ENCODE data around the gene ENTHD1.

ENTHD1 gene

DNA sequence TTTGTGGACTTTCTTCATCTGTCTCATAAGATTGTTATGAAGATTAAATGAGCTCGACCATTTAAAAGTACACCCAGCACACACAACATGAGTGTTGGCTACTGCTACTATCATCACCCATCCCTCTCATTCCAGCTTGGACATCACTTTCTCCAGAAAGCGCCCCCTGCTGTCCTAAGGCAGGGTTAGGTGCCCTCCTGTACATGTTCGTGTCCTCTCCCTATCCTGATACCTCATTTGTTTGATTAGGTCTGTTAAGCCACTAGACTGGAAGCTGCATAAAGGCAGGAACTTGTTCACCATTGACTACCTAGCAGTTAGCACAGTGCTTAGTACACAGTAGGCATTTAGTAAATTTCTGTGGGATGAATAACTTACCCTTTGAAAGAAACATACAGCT lies 85.5 kb downstream of the ENTHD1 start:
- DNase-seq, result peak; percentile 15
- Histone ChIP-seq H3K27ac (ENCODE audit: low read length) (no peak overlapping the region), H4K20me1 (ENCODE audit: insufficient read depth, low read length) (no peaks in the 10 kb centered on the region), H3K27me3 (ENCODE audit: insufficient read depth, low read length, poor library complexity) (no peaks in the 10 kb centered on the region), H3K4me3 (ENCODE audit: low read depth in 1 of 2, low read length in 2 of 2) (no peak overlapping the region), H3K9ac (ENCODE audit: low read depth, low read length) (no peak overlapping the region), H2AFZ (ENCODE audit: low read depth, low read length) (no peak overlapping the region), H3K36me3 (ENCODE audit: insufficient read depth, low read length) (no peaks in the 10 kb centered on the region), H3K4me1 (ENCODE audit: insufficient read depth, low read length) (no peaks in the 10 kb centered on the region), H3K9me3 (ENCODE audit: insufficient read depth, low read length, severe bottlenecking) (no peaks in the 10 kb centered on the region), H3K79me2 (ENCODE audit: insufficient read depth, low read length) (no peaks in the 10 kb centered on the region), H3K4me2 (ENCODE audit: insufficient read depth, low read length) (no peak overlapping the region)
- TF ChIP-seq EZH2 (IDR thresholded peaks at IDR 0.05; ENCODE audit: borderline replicate concordance, low read depth, low read length, severe bottlenecking), result no peak
- TF ChIP-seq, protein P1, sequence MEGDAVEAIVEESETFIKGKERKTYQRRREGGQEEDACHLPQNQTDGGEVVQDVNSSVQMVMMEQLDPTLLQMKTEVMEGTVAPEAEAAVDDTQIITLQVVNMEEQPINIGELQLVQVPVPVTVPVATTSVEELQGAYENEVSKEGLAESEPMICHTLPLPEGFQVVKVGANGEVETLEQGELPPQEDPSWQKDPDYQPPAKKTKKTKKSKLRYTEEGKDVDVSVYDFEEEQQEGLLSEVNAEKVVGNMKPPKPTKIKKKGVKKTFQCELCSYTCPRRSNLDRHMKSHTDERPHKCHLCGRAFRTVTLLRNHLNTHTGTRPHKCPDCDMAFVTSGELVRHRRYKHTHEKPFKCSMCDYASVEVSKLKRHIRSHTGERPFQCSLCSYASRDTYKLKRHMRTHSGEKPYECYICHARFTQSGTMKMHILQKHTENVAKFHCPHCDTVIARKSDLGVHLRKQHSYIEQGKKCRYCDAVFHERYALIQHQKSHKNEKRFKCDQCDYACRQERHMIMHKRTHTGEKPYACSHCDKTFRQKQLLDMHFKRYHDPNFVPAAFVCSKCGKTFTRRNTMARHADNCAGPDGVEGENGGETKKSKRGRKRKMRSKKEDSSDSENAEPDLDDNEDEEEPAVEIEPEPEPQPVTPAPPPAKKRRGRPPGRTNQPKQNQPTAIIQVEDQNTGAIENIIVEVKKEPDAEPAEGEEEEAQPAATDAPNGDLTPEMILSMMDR (IDR thresholded peaks at IDR 0.05; ENCODE audit: borderline replicate concordance, extremely low read depth, low read length, poor library complexity, severe bottlenecking), result peak; percentile 47
- no peak for ATAC-seq (ENCODE audit: insufficient read depth, low read depth)

DNA sequence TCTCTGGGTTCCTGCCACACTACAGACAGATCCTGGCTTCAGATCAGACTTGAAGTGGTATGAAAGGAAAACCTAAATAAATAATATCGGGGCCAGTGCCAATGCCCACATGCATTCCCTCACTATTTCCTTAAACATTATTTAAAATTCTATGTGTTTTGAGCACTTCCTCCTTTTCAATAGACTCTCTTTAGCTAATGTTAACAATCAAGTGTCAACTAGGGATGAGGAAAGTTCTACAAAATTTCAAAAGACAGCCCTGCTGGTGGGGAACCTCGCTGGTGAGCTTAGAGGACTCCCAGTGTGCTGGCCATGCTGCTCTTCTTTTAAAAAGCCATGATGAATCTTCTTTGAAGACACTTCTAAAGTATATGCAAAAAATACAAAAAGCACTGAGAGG lies 87.5 kb downstream of the ENTHD1 start:
- no peaks in the 10 kb centered on the region for H4K20me1 ChIP-seq (ENCODE audit: insufficient read depth, low read length)
- H3K27ac ChIP-seq (ENCODE audit: low read length), result no peak overlapping the region
- H3K9ac ChIP-seq (ENCODE audit: low read depth, low read length), result no peak overlapping the region
- no peaks in the 10 kb centered on the region for H3K4me1 ChIP-seq (ENCODE audit: insufficient read depth, low read length)
- H3K4me2 ChIP-seq (ENCODE audit: insufficient read depth, low read length), result no peak overlapping the region
- DNase-seq, result no peak
- no peak for ATAC-seq (ENCODE audit: insufficient read depth, low read depth)
- H3K27me3 ChIP-seq (ENCODE audit: insufficient read depth, low read length, poor library complexity), result no peaks in the 10 kb centered on the region
- no peak overlapping the region for H2AFZ ChIP-seq (ENCODE audit: low read depth, low read length)
- H3K4me3 ChIP-seq (ENCODE audit: low read depth in 1 of 2, low read length in 2 of 2), result no peak overlapping the region
- no peaks in the 10 kb centered on the region for H3K9me3 ChIP-seq (ENCODE audit: insufficient read depth, low read length, severe bottlenecking)
- H3K79me2 ChIP-seq (ENCODE audit: insufficient read depth, low read length), result no peaks in the 10 kb centered on the region
- no peaks in the 10 kb centered on the region for H3K36me3 ChIP-seq (ENCODE audit: insufficient read depth, low read length)
- TF ChIP-seq, protein P1 (IDR thresholded peaks at IDR 0.05; ENCODE audit: borderline replicate concordance, extremely low read depth, low read length, poor library complexity, severe bottlenecking), result no peak
- TF ChIP-seq EZH2 (IDR thresholded peaks at IDR 0.05; ENCODE audit: borderline replicate concordance, low read depth, low read length, severe bottlenecking), result no peak

DNA sequence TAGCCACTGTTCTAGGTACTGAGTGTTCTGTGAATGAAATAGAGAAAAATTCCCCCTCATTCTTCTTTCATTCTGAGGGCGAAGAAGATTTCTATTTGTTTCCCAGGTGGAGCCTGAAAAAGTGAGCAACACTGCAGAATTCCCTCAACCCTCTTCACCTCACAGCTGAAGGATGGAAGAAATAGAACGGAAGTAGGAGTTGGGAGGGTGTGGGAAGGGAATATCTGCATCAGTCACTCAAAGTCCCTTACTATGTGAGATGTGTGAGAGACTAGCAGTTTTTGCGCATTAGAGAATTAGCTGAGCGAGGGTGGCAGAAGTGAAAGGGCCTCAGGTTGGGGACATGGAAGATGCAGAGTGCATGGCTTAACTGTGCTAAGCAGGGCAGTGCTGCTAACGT lies 88.4 kb downstream of the ENTHD1 start:
- DNase-seq, result no peak
- Histone ChIP-seq H3K9me3 (ENCODE audit: insufficient read depth, low read length, severe bottlenecking) (no peaks in the 10 kb centered on the region), H3K4me2 (ENCODE audit: insufficient read depth, low read length) (no peak overlapping the region), H3K27ac (ENCODE audit: low read length) (no peak overlapping the region), H2AFZ (ENCODE audit: low read depth, low read length) (no peak overlapping the region), H3K9ac (ENCODE audit: low read depth, low read length) (no peak overlapping the region), H3K79me2 (ENCODE audit: insufficient read depth, low read length) (no peaks in the 10 kb centered on the region), H3K27me3 (ENCODE audit: insufficient read depth, low read length, poor library complexity) (no peaks in the 10 kb centered on the region), H4K20me1 (ENCODE audit: insufficient read depth, low read length) (no peaks in the 10 kb centered on the region), H3K36me3 (ENCODE audit: insufficient read depth, low read length) (no peaks in the 10 kb centered on the region), H3K4me3 (ENCODE audit: low read depth in 1 of 2, low read length in 2 of 2) (no peak overlapping the region), H3K4me1 (ENCODE audit: insufficient read depth, low read length) (no peaks in the 10 kb centered on the region)
- no peak for ATAC-seq (ENCODE audit: insufficient read depth, low read depth)
- TF ChIP-seq, protein P1 (IDR thresholded peaks at IDR 0.05; ENCODE audit: borderline replicate concordance, extremely low read depth, low read length, poor library complexity, severe bottlenecking), result no peak
- no peak for TF ChIP-seq EZH2 (IDR thresholded peaks at IDR 0.05; ENCODE audit: borderline replicate concordance, low read depth, low read length, severe bottlenecking)

DNA sequence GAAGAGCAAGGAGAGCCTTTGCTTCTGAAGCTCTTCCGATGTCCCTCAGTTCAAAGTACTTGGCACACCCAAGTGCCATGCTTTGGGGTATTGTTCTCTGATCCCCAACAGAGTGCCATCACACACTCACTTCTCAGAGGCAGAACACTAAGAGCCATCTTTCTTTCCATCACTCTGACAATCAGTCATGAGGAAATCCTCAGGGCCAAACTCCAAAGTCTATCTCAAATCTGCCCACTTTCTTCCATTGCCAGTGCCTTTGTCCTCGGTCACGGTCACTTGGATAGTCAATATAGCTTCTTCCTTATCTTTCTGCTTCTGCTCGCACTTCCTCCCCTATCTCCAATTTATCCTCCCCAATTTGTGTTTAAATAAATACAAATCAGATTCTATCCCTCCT lies 90.9 kb downstream of the ENTHD1 start:
- H3K4me2 ChIP-seq (ENCODE audit: insufficient read depth, low read length), result no peak overlapping the region
- H4K20me1 ChIP-seq (ENCODE audit: insufficient read depth, low read length), result no peaks in the 10 kb centered on the region
- H3K27ac ChIP-seq (ENCODE audit: low read length), result no peak overlapping the region
- no peaks in the 10 kb centered on the region for H3K27me3 ChIP-seq (ENCODE audit: insufficient read depth, low read length, poor library complexity)
- TF ChIP-seq, protein P1 (IDR thresholded peaks at IDR 0.05; ENCODE audit: borderline replicate concordance, extremely low read depth, low read length, poor library complexity, severe bottlenecking), result no peak
- no peak for TF ChIP-seq EZH2 (IDR thresholded peaks at IDR 0.05; ENCODE audit: borderline replicate concordance, low read depth, low read length, severe bottlenecking)
- H3K4me1 ChIP-seq (ENCODE audit: insufficient read depth, low read length), result no peaks in the 10 kb centered on the region
- H3K9ac ChIP-seq (ENCODE audit: low read depth, low read length), result no peak overlapping the region
- peaks cover 21% of the 10 kb centered on the region for H3K9me3 ChIP-seq (ENCODE audit: insufficient read depth, low read length, severe bottlenecking)
- no peaks in the 10 kb centered on the region for H3K79me2 ChIP-seq (ENCODE audit: insufficient read depth, low read length)
- no peaks in the 10 kb centered on the region for H3K36me3 ChIP-seq (ENCODE audit: insufficient read depth, low read length)
- DNase-seq (no peak), ATAC-seq (ENCODE audit: insufficient read depth, low read depth) (no peak)
- H3K4me3 ChIP-seq (ENCODE audit: low read depth in 1 of 2, low read length in 2 of 2), result no peak overlapping the region
- no peak overlapping the region for H2AFZ ChIP-seq (ENCODE audit: low read depth, low read length)
